ENCODE results near the gene PGAP2. TPM values are rescaled to one million over a fixed set of nuclear protein-coding genes. Genes with fewer than 3 reads are reported as not detected.
"Not testable (repeated sequence)": the region's sequence is repeated elsewhere in the genome, so short reads cannot be mapped to it uniquely, and the experiment has no call there.

PGAP2 gene
- total RNA-seq, 1 experiment from 2014 or later = 37.4 TPM

DNA sequence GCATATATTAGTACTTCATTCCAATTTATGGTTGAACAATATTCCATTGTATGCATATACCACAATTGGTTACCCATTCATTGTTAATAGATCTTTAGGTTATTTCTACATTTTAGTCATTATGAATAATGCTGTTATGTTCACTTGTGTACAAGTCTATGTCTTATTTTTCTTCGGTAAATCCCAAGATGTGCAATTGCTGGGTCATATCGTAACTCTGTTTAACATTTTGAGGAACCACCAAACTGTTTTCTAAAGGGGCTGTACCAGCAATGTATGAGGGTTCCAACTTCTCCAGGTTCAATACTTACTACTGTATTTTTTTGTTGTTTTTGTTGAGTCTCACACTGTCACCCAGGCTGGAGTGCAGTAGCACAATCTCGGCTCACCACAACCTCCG is 44.1 kb upstream of the PGAP2 start:
- Mint-ChIP-seq H3K27me3 (ENCODE audit: low read depth) (no peaks in the 10 kb centered on the region), H3K27ac (no peak overlapping the region), H3K36me3 (ENCODE audit: insufficient read depth in 1 of 3, low read depth in 3 of 3) (peaks cover 53 to 90% (median 85%) of the 10 kb centered on the region in 3 experiments; a peak in 6 of 7 replicates), H3K4me1 (no peaks in the 10 kb centered on the region), H3K4me3 (no peak overlapping the region), H3K9me3 (no peaks in the 10 kb centered on the region)
- Histone ChIP-seq H4K20me1 (ENCODE audit: control insufficient read depth, insufficient read depth, insufficient read length) (no peaks in the 10 kb centered on the region), H3K23ac (ENCODE audit: insufficient read length, low read depth, low read length) (no peak overlapping the region), H2AK5ac (ENCODE audit: insufficient read length, low read length) (no peak overlapping the region), H4K5ac (ENCODE audit: insufficient read length, low read depth, low read length) (no peak overlapping the region), H2AFZ (ENCODE audit: low read length) (no peak overlapping the region), H2BK12ac (ENCODE audit: insufficient read length, low read depth, low read length) (no peak overlapping the region), H4K8ac (replicated peaks; ENCODE audit: insufficient read length, low read depth, low read length) (no peak overlapping the region), H3K4ac (ENCODE audit: low read depth, low read length) (no peak overlapping the region), H3K27ac (ENCODE audit: insufficient read length, low read depth, low read length) (no peak overlapping the region), H2BK20ac (ENCODE audit: low read depth, low read length, poor library complexity, severe bottlenecking) (no peak overlapping the region), H2BK15ac (ENCODE audit: low read depth, low read length) (no peak overlapping the region), H3K14ac (ENCODE audit: insufficient read depth, low read length) (no peak overlapping the region), H4K91ac (ENCODE audit: insufficient read length, low read depth, low read length) (no peak overlapping the region), H2BK120ac (ENCODE audit: low read depth, low read length, poor library complexity, severe bottlenecking) (no peak overlapping the region), H3K79me2 (ENCODE audit: insufficient read depth, low read length) (no peaks in the 10 kb centered on the region), H3K9me3 (ENCODE audit: control insufficient read depth, low read depth, low read length) (no peaks in the 10 kb centered on the region), H3K79me1 (ENCODE audit: insufficient read depth, low read depth, low read length, poor library complexity, severe bottlenecking) (no peaks in the 10 kb centered on the region), H2BK5ac (ENCODE audit: insufficient read length, low read length) (no peak overlapping the region), H3K27me3 (ENCODE audit: insufficient read depth, low read length) (no peaks in the 10 kb centered on the region), H3K56ac (ENCODE audit: insufficient read length, low read depth, low read length) (no peak overlapping the region), H3K23me2 (ENCODE audit: insufficient read length, low read depth, low read length, poor library complexity, severe bottlenecking) (no peaks in the 10 kb centered on the region), H3K4me2 (ENCODE audit: insufficient read depth, insufficient read length, low read length) (no peak overlapping the region), H3K9ac (ENCODE audit: extremely low read depth, insufficient read length, low read length) (no peak overlapping the region), H3K18ac (ENCODE audit: insufficient read length, low read depth, low read length) (no peak overlapping the region), H3K4me1 (ENCODE audit: insufficient read depth, low read length) (no peaks in the 10 kb centered on the region), H3T11ph (ENCODE audit: low read length) (no peak overlapping the region)
- TF ChIP-seq, protein P1, sequence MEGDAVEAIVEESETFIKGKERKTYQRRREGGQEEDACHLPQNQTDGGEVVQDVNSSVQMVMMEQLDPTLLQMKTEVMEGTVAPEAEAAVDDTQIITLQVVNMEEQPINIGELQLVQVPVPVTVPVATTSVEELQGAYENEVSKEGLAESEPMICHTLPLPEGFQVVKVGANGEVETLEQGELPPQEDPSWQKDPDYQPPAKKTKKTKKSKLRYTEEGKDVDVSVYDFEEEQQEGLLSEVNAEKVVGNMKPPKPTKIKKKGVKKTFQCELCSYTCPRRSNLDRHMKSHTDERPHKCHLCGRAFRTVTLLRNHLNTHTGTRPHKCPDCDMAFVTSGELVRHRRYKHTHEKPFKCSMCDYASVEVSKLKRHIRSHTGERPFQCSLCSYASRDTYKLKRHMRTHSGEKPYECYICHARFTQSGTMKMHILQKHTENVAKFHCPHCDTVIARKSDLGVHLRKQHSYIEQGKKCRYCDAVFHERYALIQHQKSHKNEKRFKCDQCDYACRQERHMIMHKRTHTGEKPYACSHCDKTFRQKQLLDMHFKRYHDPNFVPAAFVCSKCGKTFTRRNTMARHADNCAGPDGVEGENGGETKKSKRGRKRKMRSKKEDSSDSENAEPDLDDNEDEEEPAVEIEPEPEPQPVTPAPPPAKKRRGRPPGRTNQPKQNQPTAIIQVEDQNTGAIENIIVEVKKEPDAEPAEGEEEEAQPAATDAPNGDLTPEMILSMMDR (conservative IDR thresholded peaks at IDR 0.05) = no peak
- no CpG with 5 or more reads among the region's 4 CpGs for WGBS (ENCODE audit: extremely low coverage, insufficient read length, low lambda C conversion rate)
- no peak for DNase-seq

DNA sequence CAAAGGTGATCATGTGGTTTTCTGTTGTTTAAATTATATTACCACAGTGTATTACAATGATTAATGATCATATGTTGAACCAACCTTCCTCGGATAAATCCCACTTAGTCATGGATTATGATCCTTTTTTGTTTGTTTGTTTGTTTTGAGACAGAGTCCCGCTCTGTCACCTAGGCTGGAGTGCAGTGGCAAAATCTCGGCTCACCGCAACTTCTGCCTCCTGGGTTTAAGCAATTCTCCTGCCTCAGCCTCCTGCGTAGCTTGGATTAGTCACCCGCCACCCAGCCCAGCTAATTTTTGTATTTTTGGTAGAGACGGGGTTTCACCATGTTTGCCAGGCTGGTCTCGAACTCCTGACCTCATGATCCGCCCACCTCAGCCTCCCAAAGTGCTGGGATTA is 41.5 kb upstream of the PGAP2 start:
- H3K23ac ChIP-seq (ENCODE audit: insufficient read length, low read depth, low read length); H2BK5ac ChIP-seq (ENCODE audit: insufficient read length, low read length); H4K91ac ChIP-seq (ENCODE audit: insufficient read length, low read depth, low read length); H3K9me3 Mint-ChIP-seq; H2BK12ac ChIP-seq (ENCODE audit: insufficient read length, low read depth, low read length); H2BK20ac ChIP-seq (ENCODE audit: low read depth, low read length, poor library complexity, severe bottlenecking); H3K79me2 ChIP-seq (ENCODE audit: insufficient read depth, low read length); H3K56ac ChIP-seq (ENCODE audit: insufficient read length, low read depth, low read length); H3K4me3 Mint-ChIP-seq; H3K14ac ChIP-seq (ENCODE audit: insufficient read depth, low read length); H4K20me1 ChIP-seq (ENCODE audit: control insufficient read depth, insufficient read depth, insufficient read length); H3K4me2 ChIP-seq (ENCODE audit: insufficient read depth, insufficient read length, low read length); H2AK5ac ChIP-seq (ENCODE audit: insufficient read length, low read length); H4K8ac ChIP-seq (replicated peaks; ENCODE audit: insufficient read length, low read depth, low read length); H3K27me3 ChIP-seq (ENCODE audit: insufficient read depth, low read length); H4K5ac ChIP-seq (ENCODE audit: insufficient read length, low read depth, low read length); H3K23me2 ChIP-seq (ENCODE audit: insufficient read length, low read depth, low read length, poor library complexity, severe bottlenecking); H2AFZ ChIP-seq (ENCODE audit: low read length); H3K79me1 ChIP-seq (ENCODE audit: insufficient read depth, low read depth, low read length, poor library complexity, severe bottlenecking); H2BK15ac ChIP-seq (ENCODE audit: low read depth, low read length); H3K4me1 ChIP-seq (ENCODE audit: insufficient read depth, low read length); H3T11ph ChIP-seq (ENCODE audit: low read length); H3K9me3 ChIP-seq (ENCODE audit: control insufficient read depth, low read depth, low read length); H3K4ac ChIP-seq (ENCODE audit: low read depth, low read length); H3K9ac ChIP-seq (ENCODE audit: extremely low read depth, insufficient read length, low read length); H3K27ac ChIP-seq (ENCODE audit: insufficient read length, low read depth, low read length); H3K18ac ChIP-seq (ENCODE audit: insufficient read length, low read depth, low read length); DNase-seq; H2BK120ac ChIP-seq (ENCODE audit: low read depth, low read length, poor library complexity, severe bottlenecking); H3K27me3 Mint-ChIP-seq (ENCODE audit: low read depth); H3K4me1 Mint-ChIP-seq: not testable (repeated sequence)
- WGBS (ENCODE audit: extremely low coverage, insufficient read length, low lambda C conversion rate) = no CpG with 5 or more reads among the region's 9 CpGs
- peaks cover 56 to 92% (median 89%) of the 10 kb centered on the region in 3 experiments for H3K36me3 Mint-ChIP-seq (ENCODE audit: insufficient read depth in 1 of 3, low read depth in 3 of 3)
- H3K27ac Mint-ChIP-seq = peak overlapping the region in 2 of 3 experiments; percentile 34 to 83; a peak in 3 of 7 replicates
